B cell (primary cell): ENCODE data around the gene PRKCH. TPM values are rescaled to one million over a fixed set of nuclear protein-coding genes. Genes with fewer than 3 reads are reported as not detected.

Source experiments
- ATAC-seq: fragments of 200-7000 bp; cut with Tn5 transposase; one replicate; pipeline ENCODE4 v1.10.0; 2021; ENCODE audit warnings: low read depth, mild to moderate bottlenecking, moderate number of reproducible peaks, moderate library complexity
- CTCF ChIA-PET: fragments of 350-600 bp; sonication (Branson Sonifier 250); formaldehyde crosslinking; loops from one replicate; lab custom pipeline; 2021; ENCODE audit warnings: antibody characterized with exemption, inconsistent platforms; lab: Charles Lee
- POLR2A ChIA-PET: fragments of 350-600 bp; sonication (Branson Sonifier 250); formaldehyde crosslinking; loops from one replicate; lab custom pipeline; 2021; ENCODE audit warnings: antibody characterized with exemption; lab: Charles Lee
- DNase-seq: peaks from one replicate; pipeline ENCODE4 v3.0.0; 2013
- H2AFZ ChIP-seq: 2 replicates; pipeline ENCODE4 v1.6.1; 2012; ENCODE audit warnings: mild to moderate bottlenecking, low read depth, low read length; ENCODE audit not compliant: insufficient read depth, poor library complexity, severe bottlenecking
- H3K27ac ChIP-seq, 2 donors: 1 replicate in 1 of 2; 2 replicates in 1 of 2; pipeline ENCODE4 v1.5.1; 2012 to 2013; ENCODE audit warnings: low read length in 2 of 2, mild to moderate bottlenecking in 2 of 2, moderate library complexity in 1 of 2
- H3K27me3 ChIP-seq, 4 experiments: fragments of 200-600 bp in 1 of 4; sonication (generic) in 1 of 4; replicated peaks in 1 of 4; 1 replicate in 2 of 4; 2 replicates in 2 of 4; pipeline versions ENCODE4 v1.6.1 to v1.7.0; 2013 to 2016; ENCODE audit warnings: low read length in 3 of 4, mild to moderate bottlenecking in 2 of 4, mixed read lengths in 1 of 4, moderate library complexity in 1 of 4; ENCODE audit not compliant: insufficient read depth in 4 of 4, control insufficient read depth in 3 of 4; ENCODE audit errors: control extremely low read depth in 1 of 4
- H3K36me3 ChIP-seq, 2 experiments: replicated peaks in 1 of 2; 1 replicate in 1 of 2; 2 replicates in 1 of 2; pipeline versions ENCODE4 v1.6.1 to v1.7.1; 2013; ENCODE audit warnings: low read length in 1 of 2; ENCODE audit not compliant: insufficient read depth in 2 of 2, control insufficient read depth in 1 of 2; ENCODE audit errors: control extremely low read depth in 1 of 2, extremely low read depth in 1 of 2
- H3K4me1 ChIP-seq, 2 donors: fragments of 200-600 bp in 1 of 2; sonication (generic) in 1 of 2; 1 replicate in 1 of 2; 2 replicates in 1 of 2; pipeline versions ENCODE4 v1.5.1 to v1.6.1; 2013 to 2017; ENCODE audit warnings: low read length in 2 of 2; ENCODE audit not compliant: control insufficient read depth in 2 of 2, insufficient read depth in 2 of 2
- H3K4me2 ChIP-seq: replicated peaks from 2 replicates; pipeline ENCODE3; 2012; ENCODE audit warnings: mild to moderate bottlenecking, low read depth, low read length; ENCODE audit not compliant: poor library complexity, severe bottlenecking
- H3K4me3 ChIP-seq, 5 experiments: fragments of 200-600 bp in 1 of 5; sonication (generic) in 1 of 5; 1 replicate in 3 of 5; 2 replicates in 2 of 5; pipeline versions ENCODE4 v1.5.1 to v1.7.0; 2011 to 2016; ENCODE audit warnings: low read length in 4 of 5, mild to moderate bottlenecking in 4 of 5, low read depth in 2 of 5, control low read depth in 1 of 5, moderate library complexity in 1 of 5; ENCODE audit not compliant: insufficient read depth in 1 of 5; ENCODE audit errors: control extremely low read depth in 1 of 5, extremely low read depth in 1 of 5
- H3K79me2 ChIP-seq: fragments of 200-600 bp; sonication (generic); one replicate; pipeline ENCODE4 v1.6.0; 2016; ENCODE audit warnings: low read length; ENCODE audit not compliant: control insufficient read depth, insufficient read depth
- H3K9ac ChIP-seq: fragments of 200-600 bp; sonication (generic); 2 replicates; pipeline ENCODE4 v1.6.1; 2017; ENCODE audit warnings: mild to moderate bottlenecking, low read length, moderate library complexity
- H3K9me3 ChIP-seq, 3 donors: one replicate each; pipeline versions ENCODE4 v1.6.1 to v1.7.1; 2013; ENCODE audit warnings: low read length in 2 of 3; ENCODE audit not compliant: control insufficient read depth in 2 of 3, insufficient read depth in 1 of 3; ENCODE audit errors: control extremely low read depth in 1 of 3
- H4K20me1 ChIP-seq: 2 replicates; pipeline ENCODE4 v1.6.0; 2012; ENCODE audit warnings: mild to moderate bottlenecking, low read length; ENCODE audit not compliant: insufficient read depth, control insufficient read depth, poor library complexity, severe bottlenecking
- H3K27ac Mint-ChIP-seq: one replicate; pipeline ENCODE4 v1.8.0; 2021; ENCODE audit warnings: mixed read lengths
- H3K27me3 Mint-ChIP-seq: one replicate; pipeline ENCODE4 v1.8.0; 2021; ENCODE audit warnings: mixed read lengths
- H3K4me1 Mint-ChIP-seq: one replicate; pipeline ENCODE4 v1.8.0; 2021; ENCODE audit warnings: mixed read lengths
- H3K4me3 Mint-ChIP-seq: one replicate; pipeline ENCODE4 v1.8.0; 2021; ENCODE audit warnings: mixed read lengths
- H3K9me3 Mint-ChIP-seq: one replicate; pipeline ENCODE4 v1.8.0; 2022; ENCODE audit warnings: mixed read lengths; ENCODE audit not compliant: insufficient read depth
- CTCF ChIP-seq: fragments of 200-600 bp; IDR thresholded peaks from one replicate; pipeline ENCODE4 v1.8.0; 2022; ENCODE audit warnings: antibody characterized with exemption, mild to moderate bottlenecking
- EZH2 ChIP-seq: IDR thresholded peaks from 2 replicates; pipeline ENCODE4 v1.6.1; 2012; ENCODE audit warnings: borderline replicate concordance, low read depth, mild to moderate bottlenecking, moderate library complexity, low read length; ENCODE audit not compliant: insufficient read depth, poor library complexity, severe bottlenecking
- WGBS: methylation state at CpG from one replicate; pipeline ENCODE4 v1.1.5; 2013; ENCODE audit warnings: missing lambda C conversion rate; ENCODE audit not compliant: insufficient coverage; 5-methylcytosine and 5-hydroxymethylcytosine counted together
- intact Hi-C: fragments of 100-400 bp; cut with micrococcal nuclease; formaldehyde crosslinking; loops from one replicate; pipeline ENCODE4 v1.10.0; 2022
- polyA plus RNA-seq: library from polyadenylated mRNA; depleted of rRNA; stranded (reverse); fragments of >200 nt; gene quantifications from 2 replicates; pipeline ENCODE4 v1.2.3, GENCODE V29; 2012
- total RNA-seq, 2 donors: library from RNA; stranded (reverse); fragments of 120-200 nt in 1 of 2; gene quantifications; 1 replicate in 1 of 2; 2 replicates in 1 of 2; pipeline versions ENCODE4 v1.2.3 to v1.2.4, GENCODE V29; 2013 to 2022

Gene PRKCH
- total and polyA plus RNA-seq, 2 donors (not counting 1 experiment from before 2014, with no cell fraction given), result 2.0 to 5.0 TPM

GRCh38 chr14:61435563-61436337 lies 114.4 kb downstream of the PRKCH start:
- H3K27ac ChIP-seq, result no peak overlapping the region
- no peak for TF ChIP-seq EZH2
- no peak for TF ChIP-seq CTCF
- H4K20me1 ChIP-seq, result no peaks in the 10 kb centered on the region
- POLR2A ChIA-PET, result no interaction called here
- H3K9ac ChIP-seq, result no peak overlapping the region
- peaks cover 0 to 10% of the 10 kb centered on the region in 2 donors for H3K4me1 ChIP-seq
- Mint-ChIP-seq H3K27ac (no peak overlapping the region), H3K9me3 (peaks cover 5% of the 10 kb centered on the region), H3K4me3 (no peak overlapping the region), H3K4me1 (peaks cover 12% of the 10 kb centered on the region), H3K27me3 (peaks cover 16% of the 10 kb centered on the region)
- H3K36me3 ChIP-seq, result no peaks in the 10 kb centered on the region
- peaks cover 0 to 5% (median 0%) of the 10 kb centered on the region in 3 donors for H3K9me3 ChIP-seq
- H3K79me2 ChIP-seq, result no peaks in the 10 kb centered on the region
- ATAC-seq (no peak), DNase-seq (no peak)
- H2AFZ ChIP-seq, result no peak overlapping the region
- peaks cover 0 to 5% (median 0%) of the 10 kb centered on the region in 4 experiments for H3K27me3 ChIP-seq
- H3K4me2 ChIP-seq, result no peak overlapping the region
- 83% methylated on average over 2 of the region's 4 CpGs for WGBS
- intact Hi-C loops, result no loop called here
- CTCF ChIA-PET, result no interaction called here
- H3K4me3 ChIP-seq, result no peak overlapping the region

GRCh38 chr14:61437381-61437780 lies 116.0 kb downstream of the PRKCH start:
- Histone ChIP-seq H4K20me1 (no peaks in the 10 kb centered on the region), H3K9me3 (no peaks in the 10 kb centered on the region), H3K4me2 (no peak overlapping the region), H3K27me3 (peaks cover 0 to 5% (median 0%) of the 10 kb centered on the region in 4 experiments), H3K4me1 (peaks cover 0 to 10% of the 10 kb centered on the region in 2 donors), H2AFZ (no peak overlapping the region), H3K4me3 (no peak overlapping the region), H3K79me2 (no peaks in the 10 kb centered on the region), H3K27ac (no peak overlapping the region), H3K36me3 (no peaks in the 10 kb centered on the region), H3K9ac (no peak overlapping the region)
- H3K4me1 Mint-ChIP-seq, result peaks cover 12% of the 10 kb centered on the region
- ATAC-seq, result no peak
- intact Hi-C loops, result no loop called here
- H3K27ac Mint-ChIP-seq, result no peak overlapping the region
- WGBS, result no CpG with 5 or more reads among the region's 3 CpGs
- DNase-seq, result no peak
- H3K9me3 Mint-ChIP-seq, result no peaks in the 10 kb centered on the region
- CTCF ChIA-PET, result no interaction called here
- H3K27me3 Mint-ChIP-seq, result peaks cover 10% of the 10 kb centered on the region
- TF ChIP-seq EZH2, result no peak
- no peak for TF ChIP-seq CTCF
- H3K4me3 Mint-ChIP-seq, result no peak overlapping the region
- POLR2A ChIA-PET, result no interaction called here
